Subcutaneous adipose tissue (tissue), 4 donors: ENCODE data around the gene MAGEC1. TPM values are rescaled to one million over a fixed set of nuclear protein-coding genes. Genes with fewer than 3 reads are reported as not detected.

Experiments
- total RNA-seq, 4 donors: library from RNA; depleted of rRNA; stranded (reverse); fragments of >200 nt; gene quantifications; one replicate each; pipeline ENCODE4 v1.1.0, GENCODE V29; 2016
- TF ChIP-seq, protein P1 (sequence below): fragments of 450-650 bp; IDR thresholded peaks from one replicate; pipeline ENCODE4 v1.5.1; 2016; ENCODE audit warnings: low read depth, mild to moderate bottlenecking, control low read depth, antibody characterized with exemption, moderate library complexity

Gene MAGEC1
- total RNA-seq, 4 donors from 2014 or later, result not detected

DNA sequence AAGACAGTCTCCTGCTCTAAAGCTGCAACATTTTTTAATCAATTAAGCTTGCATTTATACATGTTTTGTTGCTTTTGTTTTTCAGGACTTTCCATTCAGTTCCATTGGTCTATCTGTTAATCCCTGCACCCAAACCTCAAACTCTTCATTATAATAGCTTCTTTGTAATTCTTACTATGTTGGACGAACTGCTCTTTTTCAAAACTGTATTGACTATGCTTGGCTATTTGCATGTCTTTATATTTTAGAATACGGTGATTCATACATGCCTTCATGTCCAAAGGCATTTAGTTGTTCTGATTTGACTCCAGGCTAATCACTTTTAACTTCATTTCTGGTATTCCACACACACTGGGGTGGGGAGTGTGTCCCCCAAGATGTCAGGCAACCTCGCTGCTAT, 14.1 kb downstream of the MAGEC1 start:
- TF ChIP-seq, protein P1, sequence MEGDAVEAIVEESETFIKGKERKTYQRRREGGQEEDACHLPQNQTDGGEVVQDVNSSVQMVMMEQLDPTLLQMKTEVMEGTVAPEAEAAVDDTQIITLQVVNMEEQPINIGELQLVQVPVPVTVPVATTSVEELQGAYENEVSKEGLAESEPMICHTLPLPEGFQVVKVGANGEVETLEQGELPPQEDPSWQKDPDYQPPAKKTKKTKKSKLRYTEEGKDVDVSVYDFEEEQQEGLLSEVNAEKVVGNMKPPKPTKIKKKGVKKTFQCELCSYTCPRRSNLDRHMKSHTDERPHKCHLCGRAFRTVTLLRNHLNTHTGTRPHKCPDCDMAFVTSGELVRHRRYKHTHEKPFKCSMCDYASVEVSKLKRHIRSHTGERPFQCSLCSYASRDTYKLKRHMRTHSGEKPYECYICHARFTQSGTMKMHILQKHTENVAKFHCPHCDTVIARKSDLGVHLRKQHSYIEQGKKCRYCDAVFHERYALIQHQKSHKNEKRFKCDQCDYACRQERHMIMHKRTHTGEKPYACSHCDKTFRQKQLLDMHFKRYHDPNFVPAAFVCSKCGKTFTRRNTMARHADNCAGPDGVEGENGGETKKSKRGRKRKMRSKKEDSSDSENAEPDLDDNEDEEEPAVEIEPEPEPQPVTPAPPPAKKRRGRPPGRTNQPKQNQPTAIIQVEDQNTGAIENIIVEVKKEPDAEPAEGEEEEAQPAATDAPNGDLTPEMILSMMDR, result no peak

DNA sequence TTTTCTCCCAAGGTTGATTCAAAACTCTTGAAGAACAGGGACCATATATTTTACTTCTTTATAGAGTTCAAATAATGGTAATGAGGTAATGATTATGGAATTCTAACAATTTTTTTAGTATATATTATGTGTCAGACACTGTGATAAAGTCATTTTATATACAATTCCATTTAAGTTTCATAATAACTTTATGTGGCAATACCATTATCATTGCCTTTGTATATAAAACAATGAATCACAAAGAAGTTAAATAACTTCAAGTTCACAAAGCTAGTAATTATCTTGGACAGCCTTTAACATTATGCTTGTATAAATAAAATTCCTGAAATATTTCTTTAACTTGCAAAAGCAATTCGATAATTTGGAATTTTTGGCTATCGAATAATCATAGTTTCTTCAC, 20.6 kb downstream of the MAGEC1 start:
- TF ChIP-seq, protein P1, result no peak

DNA sequence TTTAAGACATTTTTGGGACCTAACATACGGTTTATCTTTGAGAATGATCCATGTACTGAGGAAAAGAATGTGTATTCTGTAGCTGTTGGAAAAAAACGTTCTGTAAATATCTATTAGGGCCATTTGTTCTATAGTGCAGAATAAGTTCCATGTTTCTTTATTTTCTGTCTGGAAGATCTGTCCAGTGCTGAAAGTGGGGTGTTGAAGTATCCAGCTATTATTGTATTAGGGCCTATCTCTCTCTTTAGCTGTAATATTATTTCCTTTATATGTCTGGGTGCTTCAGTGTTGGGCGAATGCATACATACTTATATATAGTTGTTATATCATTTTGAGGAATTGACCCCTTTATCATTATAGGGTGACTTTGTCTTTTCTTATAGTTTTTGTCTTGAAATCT, 24.7 kb downstream of the MAGEC1 start:
- TF ChIP-seq, protein P1, result no peak

DNA sequence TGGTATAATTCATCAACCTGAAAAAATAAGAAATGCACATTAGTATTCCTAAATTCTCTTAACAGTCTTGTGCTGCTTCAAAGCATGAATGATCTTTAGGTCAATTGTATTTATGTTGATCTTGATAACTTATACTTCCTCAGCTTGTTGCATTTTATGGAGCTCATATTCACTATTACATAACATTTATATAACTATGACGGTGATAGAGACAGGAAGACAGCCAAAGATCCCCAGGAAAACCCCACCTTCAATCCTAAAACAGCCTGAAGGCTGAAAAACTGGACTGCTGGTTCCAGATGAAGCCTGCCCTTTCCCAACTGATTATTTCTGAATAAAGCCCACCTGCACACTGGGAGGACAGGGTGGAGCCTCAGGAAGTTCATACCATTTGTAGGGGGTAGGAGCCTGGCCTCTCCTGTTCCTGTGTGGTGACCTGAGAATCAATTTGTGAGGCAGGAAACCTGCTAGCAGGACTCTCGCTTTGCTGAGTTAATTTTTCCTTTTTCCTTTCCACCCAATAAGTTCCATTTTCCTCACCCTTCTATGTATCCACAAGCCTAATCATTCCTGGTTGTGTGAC, 30.5 kb downstream of the MAGEC1 start:
- TF ChIP-seq, protein P1, result no peak

DNA sequence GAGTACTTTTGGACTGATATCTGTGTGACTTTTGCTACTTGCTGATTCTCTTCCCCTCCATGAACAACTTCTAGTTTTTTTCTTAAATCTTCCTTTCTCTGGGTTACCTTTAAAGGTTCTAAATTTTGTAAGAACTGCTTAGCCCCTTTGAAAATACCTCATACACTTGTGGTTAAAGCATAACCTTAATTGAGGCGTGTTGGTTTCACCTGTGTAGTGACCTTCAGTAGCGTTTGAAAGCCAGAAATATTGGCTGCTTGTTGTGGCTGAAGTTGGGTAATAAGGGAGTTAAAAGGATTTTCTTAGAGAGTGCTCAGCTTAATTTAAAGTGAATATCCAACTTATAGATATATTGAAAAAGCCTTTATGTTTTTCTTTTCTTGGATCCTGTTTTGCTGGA, 32.0 kb downstream of the MAGEC1 start:
- TF ChIP-seq, protein P1, result no peak

DNA sequence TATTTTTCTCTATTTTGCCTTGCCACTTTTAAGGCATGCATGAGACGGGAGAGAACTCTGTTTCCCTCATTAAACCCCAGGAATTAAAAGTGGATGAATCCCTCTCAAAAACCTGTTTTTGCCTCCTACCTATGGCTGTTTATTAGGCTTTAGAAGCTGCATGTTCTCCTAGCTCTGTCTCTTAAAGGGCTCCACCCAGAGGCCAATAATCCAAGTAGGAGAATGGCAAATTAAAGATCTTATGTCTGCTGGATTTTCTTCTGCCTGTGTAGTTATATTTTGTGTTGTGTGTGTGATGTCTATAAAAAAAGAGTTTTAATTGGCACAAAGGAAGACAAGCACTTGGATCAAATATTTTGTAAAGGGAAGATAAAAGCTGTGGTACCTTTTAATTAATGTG, 32.4 kb downstream of the MAGEC1 start:
- TF ChIP-seq, protein P1, result no peak

DNA sequence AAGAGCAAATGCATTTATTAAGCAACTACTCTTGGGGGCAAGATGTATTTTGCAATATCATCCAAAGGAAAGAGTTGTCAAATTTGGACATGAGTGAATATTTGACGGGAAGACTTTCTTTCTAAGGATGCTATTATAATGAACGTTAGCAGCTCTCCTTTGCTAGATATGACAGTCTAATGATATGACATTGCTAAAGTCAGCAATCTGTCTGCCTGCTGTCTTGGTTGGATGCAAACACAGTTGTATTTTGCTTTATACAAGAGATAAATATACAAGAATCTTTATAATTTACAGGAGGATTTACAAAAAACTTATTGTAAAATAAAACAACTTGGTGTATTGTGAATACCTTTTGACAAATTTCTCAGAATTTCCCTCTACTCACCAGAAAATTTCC, 37.5 kb downstream of the MAGEC1 start:
- TF ChIP-seq, protein P1, result no peak
